ENCODE measurements around the gene ZBTB16. TPM values are rescaled to one million over a fixed set of nuclear protein-coding genes. Genes with fewer than 3 reads are reported as not detected.

ZBTB16 gene
- total and polyA plus RNA-seq, 2 experiments from 2014 or later, result 0.29 to 1.4 TPM

DNA sequence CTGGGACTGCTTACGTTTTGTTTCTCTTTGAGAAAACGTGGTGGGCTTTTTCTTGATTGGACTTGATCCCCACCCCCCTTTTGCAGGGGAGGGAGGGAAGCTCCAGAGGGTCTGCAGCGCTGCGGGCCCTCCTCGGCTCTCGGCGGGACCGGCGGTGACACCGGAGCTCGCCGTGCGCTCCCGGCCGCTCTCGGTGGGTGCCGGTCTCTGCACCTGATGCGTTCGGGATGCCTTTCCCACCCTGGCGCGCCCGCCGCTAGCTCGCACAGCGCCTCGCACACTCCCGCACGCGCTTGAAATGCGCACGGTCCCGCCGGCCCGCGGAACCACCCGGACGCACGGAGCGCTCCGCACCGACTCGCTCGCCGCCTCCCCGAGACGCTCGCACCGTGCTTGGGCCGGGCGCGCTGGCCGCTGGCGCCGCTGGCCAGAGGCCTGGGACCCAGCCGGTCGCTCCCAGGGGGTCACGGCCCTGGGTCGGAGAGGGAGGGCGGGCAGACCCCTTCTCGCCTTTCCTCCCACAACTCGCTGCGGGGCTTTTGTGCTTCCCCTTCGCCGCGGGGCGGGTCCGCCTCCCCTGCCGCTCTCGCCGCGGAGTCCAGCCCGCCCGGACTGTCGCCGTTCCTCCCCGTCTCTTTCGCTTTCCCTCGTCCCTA, 1.0 kb downstream of the ZBTB16 start:
- Histone ChIP-seq H3K4me3 (peak overlapping the region; percentile 80), H3F3A (replicated peaks; ENCODE audit: low read depth) (peaks cover 9% of the 10 kb centered on the region; the same call in 1 of the 2 replicates), H3K36me3 (ENCODE audit: insufficient read depth) (no peaks in the 10 kb centered on the region), H3K79me2 (replicated peaks; ENCODE audit: insufficient read depth) (no peaks in the 10 kb centered on the region), H3K9me2 (ENCODE audit: insufficient read depth) (no peaks in the 10 kb centered on the region), H4K20me1 (replicated peaks; ENCODE audit: insufficient read depth) (no peaks in the 10 kb centered on the region; the same call in 1 of the 2 replicates), H3K4me2 (peak overlapping the region; percentile 99), H3K27ac (ENCODE audit: low read depth) (no peak overlapping the region), H3K4me1 (ENCODE audit: insufficient read depth) (peaks cover 22% of the 10 kb centered on the region), H2AFZ (peak overlapping the region; percentile 99), H3K27me3 (ENCODE audit: insufficient read depth) (peaks cover 89% of the 10 kb centered on the region)
- peak; percentile 51 for DNase-seq (ENCODE audit: low spot score)
- Mint-ChIP-seq H3K9me3 (no peaks in the 10 kb centered on the region; the same call in 1 of the 3 replicates), H3K4me3 (peak overlapping the region; percentile 86), H3K4me1 (peaks cover 23% of the 10 kb centered on the region), H3K36me3 (ENCODE audit: low read depth) (no peaks in the 10 kb centered on the region; the same call in 2 of the 3 replicates), H3K27me3 (ENCODE audit: insufficient read depth, low read depth, poor library complexity) (peaks cover 83% of the 10 kb centered on the region), H3K27ac (no peak overlapping the region)
- TF ChIP-seq CREB1 (CRISPR knock-in tag; IDR thresholded peaks at IDR 0.05; ENCODE audit: low read depth) (no peak), ZNF331 (CRISPR knock-in tag; IDR thresholded peaks at IDR 0.05; ENCODE audit: low read depth) (no peak)
- TF ChIP-seq, protein P1, sequence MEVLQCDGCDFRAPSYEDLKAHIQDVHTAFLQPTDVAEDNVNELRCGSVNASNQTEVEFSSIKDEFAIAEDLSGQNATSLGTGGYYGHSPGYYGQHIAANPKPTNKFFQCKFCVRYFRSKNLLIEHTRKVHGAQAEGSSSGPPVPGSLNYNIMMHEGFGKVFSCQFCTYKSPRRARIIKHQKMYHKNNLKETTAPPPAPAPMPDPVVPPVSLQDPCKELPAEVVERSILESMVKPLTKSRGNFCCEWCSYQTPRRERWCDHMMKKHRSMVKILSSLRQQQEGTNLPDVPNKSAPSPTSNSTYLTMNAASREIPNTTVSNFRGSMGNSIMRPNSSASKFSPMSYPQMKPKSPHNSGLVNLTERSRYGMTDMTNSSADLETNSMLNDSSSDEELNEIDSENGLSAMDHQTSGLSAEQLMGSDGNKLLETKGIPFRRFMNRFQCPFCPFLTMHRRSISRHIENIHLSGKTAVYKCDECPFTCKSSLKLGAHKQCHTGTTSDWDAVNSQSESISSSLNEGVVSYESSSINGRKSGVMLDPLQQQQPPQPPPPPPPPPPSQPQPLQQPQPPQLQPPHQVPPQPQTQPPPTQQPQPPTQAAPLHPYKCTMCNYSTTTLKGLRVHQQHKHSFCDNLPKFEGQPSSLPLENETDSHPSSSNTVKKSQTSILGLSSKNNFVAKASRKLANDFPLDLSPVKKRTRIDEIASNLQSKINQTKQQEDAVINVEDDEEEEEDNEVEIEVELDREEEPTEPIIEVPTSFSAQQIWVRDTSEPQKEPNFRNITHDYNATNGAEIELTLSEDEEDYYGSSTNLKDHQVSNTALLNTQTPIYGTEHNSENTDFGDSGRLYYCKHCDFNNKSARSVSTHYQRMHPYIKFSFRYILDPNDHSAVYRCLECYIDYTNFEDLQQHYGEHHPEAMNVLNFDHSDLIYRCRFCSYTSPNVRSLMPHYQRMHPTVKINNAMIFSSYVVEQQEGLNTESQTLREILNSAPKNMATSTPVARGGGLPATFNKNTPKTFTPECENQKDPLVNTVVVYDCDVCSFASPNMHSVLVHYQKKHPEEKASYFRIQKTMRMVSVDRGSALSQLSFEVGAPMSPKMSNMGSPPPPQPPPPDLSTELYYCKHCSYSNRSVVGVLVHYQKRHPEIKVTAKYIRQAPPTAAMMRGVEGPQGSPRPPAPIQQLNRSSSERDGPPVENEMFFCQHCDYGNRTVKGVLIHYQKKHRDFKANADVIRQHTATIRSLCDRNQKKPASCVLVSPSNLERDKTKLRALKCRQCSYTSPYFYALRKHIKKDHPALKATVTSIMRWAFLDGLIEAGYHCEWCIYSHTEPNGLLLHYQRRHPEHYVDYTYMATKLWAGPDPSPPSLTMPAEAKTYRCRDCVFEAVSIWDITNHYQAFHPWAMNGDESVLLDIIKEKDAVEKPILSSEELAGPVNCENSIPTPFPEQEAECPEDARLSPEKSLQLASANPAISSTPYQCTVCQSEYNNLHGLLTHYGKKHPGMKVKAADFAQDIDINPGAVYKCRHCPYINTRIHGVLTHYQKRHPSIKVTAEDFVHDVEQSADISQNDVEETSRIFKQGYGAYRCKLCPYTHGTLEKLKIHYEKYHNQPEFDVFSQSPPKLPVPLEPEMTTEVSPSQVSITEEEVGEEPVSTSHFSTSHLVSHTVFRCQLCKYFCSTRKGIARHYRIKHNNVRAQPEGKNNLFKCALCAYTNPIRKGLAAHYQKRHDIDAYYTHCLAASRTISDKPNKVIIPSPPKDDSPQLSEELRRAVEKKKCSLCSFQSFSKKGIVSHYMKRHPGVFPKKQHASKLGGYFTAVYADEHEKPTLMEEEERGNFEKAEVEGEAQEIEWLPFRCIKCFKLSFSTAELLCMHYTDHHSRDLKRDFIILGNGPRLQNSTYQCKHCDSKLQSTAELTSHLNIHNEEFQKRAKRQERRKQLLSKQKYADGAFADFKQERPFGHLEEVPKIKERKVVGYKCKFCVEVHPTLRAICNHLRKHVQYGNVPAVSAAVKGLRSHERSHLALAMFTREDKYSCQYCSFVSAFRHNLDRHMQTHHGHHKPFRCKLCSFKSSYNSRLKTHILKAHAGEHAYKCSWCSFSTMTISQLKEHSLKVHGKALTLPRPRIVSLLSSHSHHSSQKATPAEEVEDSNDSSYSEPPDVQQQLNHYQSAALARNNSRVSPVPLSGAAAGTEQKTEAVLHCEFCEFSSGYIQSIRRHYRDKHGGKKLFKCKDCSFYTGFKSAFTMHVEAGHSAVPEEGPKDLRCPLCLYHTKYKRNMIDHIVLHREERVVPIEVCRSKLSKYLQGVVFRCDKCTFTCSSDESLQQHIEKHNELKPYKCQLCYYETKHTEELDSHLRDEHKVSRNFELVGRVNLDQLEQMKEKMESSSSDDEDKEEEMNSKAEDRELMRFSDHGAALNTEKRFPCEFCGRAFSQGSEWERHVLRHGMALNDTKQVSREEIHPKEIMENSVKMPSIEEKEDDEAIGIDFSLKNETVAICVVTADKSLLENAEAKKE (CRISPR knock-in tag; IDR thresholded peaks at IDR 0.05), result no peak
- peak; percentile 17 for ATAC-seq

- Mint-ChIP-seq H3K27me3 (ENCODE audit: insufficient read depth, low read depth, poor library complexity) (peaks cover 80% of the 10 kb centered on the region), H3K9me3 (no peaks in the 10 kb centered on the region; the same call in 1 of the 3 replicates), H3K4me1 (peaks cover 23% of the 10 kb centered on the region), H3K36me3 (ENCODE audit: low read depth) (no peaks in the 10 kb centered on the region; the same call in 2 of the 3 replicates), H3K4me3 (peak overlapping the region; percentile 79), H3K27ac (no peak overlapping the region)
- H3K36me3 ChIP-seq (ENCODE audit: insufficient read depth), result no peaks in the 10 kb centered on the region
- ATAC-seq (peak; percentile 4), DNase-seq (ENCODE audit: low spot score) (peak; percentile 37)
- H4K20me1 ChIP-seq (replicated peaks; ENCODE audit: insufficient read depth), result no peaks in the 10 kb centered on the region; the same call in 1 of the 2 replicates
- H3K4me2 ChIP-seq, result peak overlapping the region; percentile 99
- TF ChIP-seq EZH2 (IDR thresholded peaks at IDR 0.05; ENCODE audit: low read depth, unreplicated experiment), result peak; percentile 92
- TF ChIP-seq ZNF331 (CRISPR knock-in tag; IDR thresholded peaks at IDR 0.05; ENCODE audit: low read depth), result no peak
- H3K9me2 ChIP-seq (ENCODE audit: insufficient read depth), result no peaks in the 10 kb centered on the region
- H3K27ac ChIP-seq (ENCODE audit: low read depth), result no peak overlapping the region
- peak overlapping the region; percentile 80 for H3K4me3 ChIP-seq
- peaks cover 9% of the 10 kb centered on the region; the same call in 1 of the 2 replicates for H3F3A ChIP-seq (replicated peaks; ENCODE audit: low read depth)
- no peaks in the 10 kb centered on the region for H3K79me2 ChIP-seq (replicated peaks; ENCODE audit: insufficient read depth)
- peaks cover 22% of the 10 kb centered on the region for H3K4me1 ChIP-seq (ENCODE audit: insufficient read depth)
- peaks cover 83% of the 10 kb centered on the region for H3K27me3 ChIP-seq (ENCODE audit: insufficient read depth)
- peak overlapping the region; percentile 99 for H2AFZ ChIP-seq
These were observed 1.7 kb downstream of the ZBTB16 start for GRCh38 chr11:114061048-114061680.

All from GM23338 (cell line).